Gastroesophageal sphincter (tissue), 3 donors: ENCODE data around the gene NINL.

ENCODE experiments used
- CTCF ChIP-seq, 4 experiments: fragments of 200-600 bp in 2 of 4; fragments of 450-650 bp in 2 of 4; sonication (generic) in 1 of 4; IDR thresholded peaks; one replicate each; pipeline ENCODE4 v1.5.1; 2017 to 2019; ENCODE audit warnings: antibody characterized with exemption in 4 of 4, mild to moderate bottlenecking in 2 of 4, moderate library complexity in 2 of 4
- POLR2A ChIP-seq, 2 donors: fragments of 450-650 bp; IDR thresholded peaks; one replicate each; pipeline ENCODE4 v1.6.1; 2017; ENCODE audit warnings: antibody characterized with exemption in 2 of 2, mild to moderate bottlenecking in 2 of 2, moderate library complexity in 1 of 2
- POLR2AphosphoS5 ChIP-seq: sonication (generic); formaldehyde crosslinking; IDR thresholded peaks from one replicate; pipeline ENCODE4 v1.6.1; 2017; ENCODE audit warnings: antibody characterized with exemption

GRCh38 chr20:25525295-25525694 lies 60.0 kb downstream of the NINL start:
- no peak for TF ChIP-seq POLR2AphosphoS5
- no peak for TF ChIP-seq CTCF (IDR thresholded peaks at IDR 0.05)
- no peak for TF ChIP-seq POLR2A (IDR thresholded peaks at IDR 0.05)
